GM21723 (cell line): ENCODE measurements around the gene SYT6.
"Not testable (repeated sequence)": the region's sequence is repeated elsewhere in the genome, so short reads cannot be mapped to it uniquely, and the experiment has no call there.

Source experiments
- ATAC-seq: cut with Tn5 transposase; IDR thresholded peaks from one replicate; pipeline ENCODE4 v1.9.1; 2021; ENCODE audit warnings: mild to moderate bottlenecking, moderate library complexity; ENCODE audit not compliant: unreplicated experiment

The SYT6 gene

GRCh38 chr1:114076308-114076707 lies 77.4 kb downstream of the SYT6 start:
- peak; percentile 41 for ATAC-seq

GRCh38 chr1:114075546-114076242 lies 78.0 kb downstream of the SYT6 start:
- peak; percentile 61 for ATAC-seq

- ATAC-seq: no peak
These were observed 78.6 kb downstream of the SYT6 start for GRCh38 chr1:114075105-114075504.

GRCh38 chr1:114072246-114072645 lies 81.4 kb downstream of the SYT6 start:
- no peak for ATAC-seq

GRCh38 chr1:114069762-114070161 lies 83.9 kb downstream of the SYT6 start:
- not testable (repeated sequence) for ATAC-seq

GRCh38 chr1:114068684-114069083 lies 85.0 kb downstream of the SYT6 start:
- ATAC-seq: not testable (repeated sequence)

GRCh38 chr1:114065671-114066070 lies 88.0 kb downstream of the SYT6 start:
- ATAC-seq: not testable (repeated sequence)

- ATAC-seq: no peak
These were observed 90.1 kb downstream of the SYT6 start for GRCh38 chr1:114063544-114063943.

GRCh38 chr1:114062477-114063099 lies 91.1 kb downstream of the SYT6 start:
- ATAC-seq: no peak

- no peak for ATAC-seq
These were observed 92.4 kb downstream of the SYT6 start for GRCh38 chr1:114061121-114061830.

- not testable (repeated sequence) for ATAC-seq
These were observed 95.4 kb downstream of the SYT6 start for GRCh38 chr1:114058236-114058635.

GRCh38 chr1:114054148-114054547 lies 99.5 kb downstream of the SYT6 start:
- no peak for ATAC-seq

- ATAC-seq: no peak
These were observed 105.4 kb downstream of the SYT6 start for GRCh38 chr1:114048232-114048631.

- ATAC-seq: no peak
These were observed 110.1 kb downstream of the SYT6 start for GRCh38 chr1:114043548-114043947.

GRCh38 chr1:114043054-114043453 lies 110.6 kb downstream of the SYT6 start:
- ATAC-seq: no peak

- no peak for ATAC-seq
These were observed 113.2 kb downstream of the SYT6 start for GRCh38 chr1:114040273-114041015.
